GM23338 (cell line): ENCODE measurements around the gene ENOX1. TPM values are rescaled to one million over a fixed set of nuclear protein-coding genes. Genes with fewer than 3 reads are reported as not detected.

Source experiments
- ATAC-seq: fragments of 200-7000 bp; cut with Tn5 transposase; 3 replicates; pipeline ENCODE4 v1.9.1; 2020
- DNase-seq: peaks from one replicate; pipeline ENCODE4 v3.0.0-alpha.2; 2015; ENCODE audit warnings: low spot score
- H2AFZ ChIP-seq: fragments of 200-600 bp; sonication (generic); 2 replicates; pipeline ENCODE4 v1.8.0; 2016; ENCODE audit warnings: antibody characterized with exemption, mild to moderate bottlenecking, moderate library complexity
- H3F3A ChIP-seq: fragments of 200-600 bp; sonication (generic); replicated peaks from 2 replicates; pipeline ENCODE4 v1.8.0; 2017; ENCODE audit warnings: antibody characterized with exemption, mixed run types, low read depth
- H3K27ac ChIP-seq: fragments of 200-600 bp; sonication (generic); 2 replicates; pipeline ENCODE4 v1.6.1; 2016; ENCODE audit warnings: low read depth
- H3K27me3 ChIP-seq: fragments of 200-600 bp; sonication (generic); 2 replicates; pipeline ENCODE4 v1.8.0; 2016; ENCODE audit warnings: mild to moderate bottlenecking, mixed run types, moderate library complexity; ENCODE audit not compliant: insufficient read depth
- H3K36me3 ChIP-seq: fragments of 200-600 bp; sonication (generic); 2 replicates; pipeline ENCODE4 v1.8.0; 2016; ENCODE audit warnings: mild to moderate bottlenecking; ENCODE audit not compliant: insufficient read depth
- H3K4me1 ChIP-seq: fragments of 200-600 bp; sonication (generic); 2 replicates; pipeline ENCODE4 v1.8.0; 2016; ENCODE audit warnings: mild to moderate bottlenecking, moderate library complexity; ENCODE audit not compliant: insufficient read depth
- H3K4me2 ChIP-seq: fragments of 200-600 bp; sonication (generic); 2 replicates; pipeline ENCODE4 v1.7.1; 2017; ENCODE audit warnings: mixed run types
- H3K4me3 ChIP-seq: fragments of 200-600 bp; sonication (generic); 2 replicates; pipeline ENCODE4 v1.6.1; 2016; ENCODE audit warnings: mixed run types
- H3K79me2 ChIP-seq: fragments of 200-600 bp; sonication (generic); replicated peaks from 2 replicates; pipeline ENCODE4 v1.8.0; 2017; ENCODE audit warnings: mild to moderate bottlenecking; ENCODE audit not compliant: insufficient read depth
- H3K9me2 ChIP-seq: fragments of 200-600 bp; sonication (generic); 2 replicates; pipeline ENCODE4 v1.8.0; 2017; ENCODE audit not compliant: insufficient read depth
- H4K20me1 ChIP-seq: fragments of 200-600 bp; sonication (generic); replicated peaks from 2 replicates; pipeline ENCODE4 v1.8.0; 2017; ENCODE audit warnings: mild to moderate bottlenecking; ENCODE audit not compliant: insufficient read depth
- H3K27ac Mint-ChIP-seq: 2 replicates; pipeline ENCODE4 v1.8.0; 2020; ENCODE audit warnings: inconsistent platforms, mild to moderate bottlenecking, moderate library complexity, mixed read lengths
- H3K27me3 Mint-ChIP-seq: 3 replicates; pipeline ENCODE4 v1.8.0; 2022; ENCODE audit warnings: low read depth, mild to moderate bottlenecking, moderate library complexity, mixed read lengths, inconsistent platforms; ENCODE audit not compliant: insufficient read depth, poor library complexity
- H3K36me3 Mint-ChIP-seq: 3 replicates; pipeline ENCODE4 v1.8.0; 2021; ENCODE audit warnings: low read depth, mild to moderate bottlenecking, inconsistent platforms, moderate library complexity, mixed read lengths
- H3K4me1 Mint-ChIP-seq: 3 replicates; pipeline ENCODE4 v1.8.0; 2020; ENCODE audit warnings: mild to moderate bottlenecking, inconsistent platforms, mixed read lengths
- H3K4me3 Mint-ChIP-seq: 3 replicates; pipeline ENCODE4 v1.8.0; 2021; ENCODE audit warnings: moderate library complexity, mild to moderate bottlenecking, inconsistent platforms, mixed read lengths
- H3K9me3 Mint-ChIP-seq: 3 replicates; pipeline ENCODE4 v1.8.0; 2020; ENCODE audit warnings: moderate library complexity, mild to moderate bottlenecking, inconsistent platforms, mixed read lengths
- CREB1 ChIP-seq: fragments of 250-450 bp; sonication (Bioruptor Pico); IDR thresholded peaks from 2 replicates; pipeline ENCODE4 v1.5.0; 2020; ENCODE audit warnings: low read depth, mild to moderate bottlenecking, moderate library complexity
- ETS1 ChIP-seq: IDR thresholded peaks from 2 replicates; pipeline ENCODE4 v1.6.1; 2016; ENCODE audit warnings: antibody characterized with exemption
- EZH2 ChIP-seq: fragments of 200-600 bp; sonication (generic); IDR thresholded peaks from one replicate; pipeline ENCODE4 v1.8.0; 2017; ENCODE audit warnings: antibody characterized with exemption, mild to moderate bottlenecking, low read depth; ENCODE audit not compliant: unreplicated experiment
- EZH2phosphoT487 ChIP-seq: fragments of 200-600 bp; sonication (generic); IDR thresholded peaks from one replicate; pipeline ENCODE4 v1.8.1; 2018; ENCODE audit warnings: antibody characterized with exemption; ENCODE audit not compliant: unreplicated experiment
- NANOG ChIP-seq: IDR thresholded peaks from 2 replicates; pipeline ENCODE4 v1.6.1; 2016; ENCODE audit warnings: antibody characterized with exemption, borderline replicate concordance
- POLR2AphosphoS5 ChIP-seq: IDR thresholded peaks from 2 replicates; pipeline ENCODE4 v1.6.1; 2016; ENCODE audit warnings: antibody characterized with exemption, low read depth
- STAT1 ChIP-seq: IDR thresholded peaks from one replicate; pipeline ENCODE4 v1.6.1; 2016; ENCODE audit warnings: antibody characterized with exemption; ENCODE audit not compliant: unreplicated experiment
- ZNF114 ChIP-seq: fragments of 250-450 bp; sonication (Bioruptor Pico); IDR thresholded peaks from 2 replicates; pipeline ENCODE4 v1.5.0; 2020; ENCODE audit warnings: mild to moderate bottlenecking, moderate library complexity
- ZNF331 ChIP-seq: fragments of 250-450 bp; sonication (Bioruptor Pico); IDR thresholded peaks from 2 replicates; pipeline ENCODE4 v1.5.0; 2020; ENCODE audit warnings: low read depth, mild to moderate bottlenecking, moderate library complexity
- polyA plus RNA-seq: library from polyadenylated mRNA; unstranded; fragments of >200 nt; fragmentation: Nextera tagmentation; extraction: Ambion mirVana; gene quantifications from 2 replicates; pipeline ENCODE4 v1.2.1, GENCODE V29; 2016
- total RNA-seq: library from RNA; depleted of rRNA; stranded (reverse); fragments of >200 nt; shearing (Covaris generic); gene quantifications from 2 replicates; pipeline ENCODE4 v1.2.3, GENCODE V29; 2014
- TF ChIP-seq, protein P1 (sequence below), 2 experiments: fragments of 200-600 bp in 1 of 2; sonication (generic) in 1 of 2; conservative IDR thresholded peaks; 2 replicates each; pipeline versions ENCODE4 v1.5.1 to v1.6.1; 2016 to 2017; ENCODE audit warnings: antibody characterized with exemption in 2 of 2, low read depth in 2 of 2, mild to moderate bottlenecking in 2 of 2, moderate library complexity in 1 of 2
- TF ChIP-seq, protein P2 (sequence below): fragments of 250-450 bp; sonication (Bioruptor Pico); IDR thresholded peaks from 2 replicates; pipeline ENCODE4 v1.5.0; 2020; ENCODE audit warnings: mild to moderate bottlenecking, moderate library complexity

ENOX1 gene
- total and polyA plus RNA-seq, 2 experiments from 2014 or later, result 0.66 to 0.81 TPM

DNA sequence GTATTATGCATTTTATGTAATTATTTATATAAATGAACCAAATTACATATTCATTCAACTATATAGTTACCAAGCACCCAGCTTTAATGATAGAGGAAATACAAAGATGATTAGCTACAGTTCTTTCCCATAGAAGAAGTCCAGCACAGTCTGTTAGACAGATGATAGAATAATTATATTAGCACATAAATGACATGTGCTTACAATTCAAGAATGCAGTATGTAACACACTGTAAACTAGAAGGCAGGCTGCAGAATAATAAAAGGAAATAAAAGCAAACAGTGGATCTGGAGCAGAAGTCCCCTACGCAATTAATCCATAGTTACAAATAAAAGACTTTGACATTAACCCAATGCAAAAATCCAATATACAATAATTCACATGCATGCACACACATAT, 384.4 kb downstream of the ENOX1 start:
- TF ChIP-seq NANOG, result no peak
- TF ChIP-seq, protein P1, sequence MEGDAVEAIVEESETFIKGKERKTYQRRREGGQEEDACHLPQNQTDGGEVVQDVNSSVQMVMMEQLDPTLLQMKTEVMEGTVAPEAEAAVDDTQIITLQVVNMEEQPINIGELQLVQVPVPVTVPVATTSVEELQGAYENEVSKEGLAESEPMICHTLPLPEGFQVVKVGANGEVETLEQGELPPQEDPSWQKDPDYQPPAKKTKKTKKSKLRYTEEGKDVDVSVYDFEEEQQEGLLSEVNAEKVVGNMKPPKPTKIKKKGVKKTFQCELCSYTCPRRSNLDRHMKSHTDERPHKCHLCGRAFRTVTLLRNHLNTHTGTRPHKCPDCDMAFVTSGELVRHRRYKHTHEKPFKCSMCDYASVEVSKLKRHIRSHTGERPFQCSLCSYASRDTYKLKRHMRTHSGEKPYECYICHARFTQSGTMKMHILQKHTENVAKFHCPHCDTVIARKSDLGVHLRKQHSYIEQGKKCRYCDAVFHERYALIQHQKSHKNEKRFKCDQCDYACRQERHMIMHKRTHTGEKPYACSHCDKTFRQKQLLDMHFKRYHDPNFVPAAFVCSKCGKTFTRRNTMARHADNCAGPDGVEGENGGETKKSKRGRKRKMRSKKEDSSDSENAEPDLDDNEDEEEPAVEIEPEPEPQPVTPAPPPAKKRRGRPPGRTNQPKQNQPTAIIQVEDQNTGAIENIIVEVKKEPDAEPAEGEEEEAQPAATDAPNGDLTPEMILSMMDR (conservative IDR thresholded peaks at IDR 0.05; ENCODE audit: low read depth in 2 of 2), result no peak
- no peak for TF ChIP-seq STAT1
- TF ChIP-seq, protein P2, sequence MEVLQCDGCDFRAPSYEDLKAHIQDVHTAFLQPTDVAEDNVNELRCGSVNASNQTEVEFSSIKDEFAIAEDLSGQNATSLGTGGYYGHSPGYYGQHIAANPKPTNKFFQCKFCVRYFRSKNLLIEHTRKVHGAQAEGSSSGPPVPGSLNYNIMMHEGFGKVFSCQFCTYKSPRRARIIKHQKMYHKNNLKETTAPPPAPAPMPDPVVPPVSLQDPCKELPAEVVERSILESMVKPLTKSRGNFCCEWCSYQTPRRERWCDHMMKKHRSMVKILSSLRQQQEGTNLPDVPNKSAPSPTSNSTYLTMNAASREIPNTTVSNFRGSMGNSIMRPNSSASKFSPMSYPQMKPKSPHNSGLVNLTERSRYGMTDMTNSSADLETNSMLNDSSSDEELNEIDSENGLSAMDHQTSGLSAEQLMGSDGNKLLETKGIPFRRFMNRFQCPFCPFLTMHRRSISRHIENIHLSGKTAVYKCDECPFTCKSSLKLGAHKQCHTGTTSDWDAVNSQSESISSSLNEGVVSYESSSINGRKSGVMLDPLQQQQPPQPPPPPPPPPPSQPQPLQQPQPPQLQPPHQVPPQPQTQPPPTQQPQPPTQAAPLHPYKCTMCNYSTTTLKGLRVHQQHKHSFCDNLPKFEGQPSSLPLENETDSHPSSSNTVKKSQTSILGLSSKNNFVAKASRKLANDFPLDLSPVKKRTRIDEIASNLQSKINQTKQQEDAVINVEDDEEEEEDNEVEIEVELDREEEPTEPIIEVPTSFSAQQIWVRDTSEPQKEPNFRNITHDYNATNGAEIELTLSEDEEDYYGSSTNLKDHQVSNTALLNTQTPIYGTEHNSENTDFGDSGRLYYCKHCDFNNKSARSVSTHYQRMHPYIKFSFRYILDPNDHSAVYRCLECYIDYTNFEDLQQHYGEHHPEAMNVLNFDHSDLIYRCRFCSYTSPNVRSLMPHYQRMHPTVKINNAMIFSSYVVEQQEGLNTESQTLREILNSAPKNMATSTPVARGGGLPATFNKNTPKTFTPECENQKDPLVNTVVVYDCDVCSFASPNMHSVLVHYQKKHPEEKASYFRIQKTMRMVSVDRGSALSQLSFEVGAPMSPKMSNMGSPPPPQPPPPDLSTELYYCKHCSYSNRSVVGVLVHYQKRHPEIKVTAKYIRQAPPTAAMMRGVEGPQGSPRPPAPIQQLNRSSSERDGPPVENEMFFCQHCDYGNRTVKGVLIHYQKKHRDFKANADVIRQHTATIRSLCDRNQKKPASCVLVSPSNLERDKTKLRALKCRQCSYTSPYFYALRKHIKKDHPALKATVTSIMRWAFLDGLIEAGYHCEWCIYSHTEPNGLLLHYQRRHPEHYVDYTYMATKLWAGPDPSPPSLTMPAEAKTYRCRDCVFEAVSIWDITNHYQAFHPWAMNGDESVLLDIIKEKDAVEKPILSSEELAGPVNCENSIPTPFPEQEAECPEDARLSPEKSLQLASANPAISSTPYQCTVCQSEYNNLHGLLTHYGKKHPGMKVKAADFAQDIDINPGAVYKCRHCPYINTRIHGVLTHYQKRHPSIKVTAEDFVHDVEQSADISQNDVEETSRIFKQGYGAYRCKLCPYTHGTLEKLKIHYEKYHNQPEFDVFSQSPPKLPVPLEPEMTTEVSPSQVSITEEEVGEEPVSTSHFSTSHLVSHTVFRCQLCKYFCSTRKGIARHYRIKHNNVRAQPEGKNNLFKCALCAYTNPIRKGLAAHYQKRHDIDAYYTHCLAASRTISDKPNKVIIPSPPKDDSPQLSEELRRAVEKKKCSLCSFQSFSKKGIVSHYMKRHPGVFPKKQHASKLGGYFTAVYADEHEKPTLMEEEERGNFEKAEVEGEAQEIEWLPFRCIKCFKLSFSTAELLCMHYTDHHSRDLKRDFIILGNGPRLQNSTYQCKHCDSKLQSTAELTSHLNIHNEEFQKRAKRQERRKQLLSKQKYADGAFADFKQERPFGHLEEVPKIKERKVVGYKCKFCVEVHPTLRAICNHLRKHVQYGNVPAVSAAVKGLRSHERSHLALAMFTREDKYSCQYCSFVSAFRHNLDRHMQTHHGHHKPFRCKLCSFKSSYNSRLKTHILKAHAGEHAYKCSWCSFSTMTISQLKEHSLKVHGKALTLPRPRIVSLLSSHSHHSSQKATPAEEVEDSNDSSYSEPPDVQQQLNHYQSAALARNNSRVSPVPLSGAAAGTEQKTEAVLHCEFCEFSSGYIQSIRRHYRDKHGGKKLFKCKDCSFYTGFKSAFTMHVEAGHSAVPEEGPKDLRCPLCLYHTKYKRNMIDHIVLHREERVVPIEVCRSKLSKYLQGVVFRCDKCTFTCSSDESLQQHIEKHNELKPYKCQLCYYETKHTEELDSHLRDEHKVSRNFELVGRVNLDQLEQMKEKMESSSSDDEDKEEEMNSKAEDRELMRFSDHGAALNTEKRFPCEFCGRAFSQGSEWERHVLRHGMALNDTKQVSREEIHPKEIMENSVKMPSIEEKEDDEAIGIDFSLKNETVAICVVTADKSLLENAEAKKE (CRISPR knock-in tag), result no peak
- no peak for TF ChIP-seq ETS1
- no peak for TF ChIP-seq EZH2
- TF ChIP-seq EZH2phosphoT487, result no peak
- no peak for TF ChIP-seq POLR2AphosphoS5
- no peak for TF ChIP-seq CREB1 (CRISPR knock-in tag)
- TF ChIP-seq ZNF114 (CRISPR knock-in tag), result no peak
- no peak for TF ChIP-seq ZNF331 (CRISPR knock-in tag)
- no peak overlapping the region for H2AFZ ChIP-seq
- peaks cover 10% of the 10 kb centered on the region for H3K9me2 ChIP-seq
- Mint-ChIP-seq H3K27ac (no peak overlapping the region), H3K9me3 (no peaks in the 10 kb centered on the region), H3K27me3 (no peaks in the 10 kb centered on the region), H3K4me1 (peaks cover 3% of the 10 kb centered on the region; the same call in 2 of the 3 replicates), H3K36me3 (no peaks in the 10 kb centered on the region), H3K4me3 (no peak overlapping the region)
- ATAC-seq, result no peak
- H3K27me3 ChIP-seq, result no peaks in the 10 kb centered on the region
- H3K27ac ChIP-seq, result no peak overlapping the region
- H3K36me3 ChIP-seq, result no peaks in the 10 kb centered on the region
- no peaks in the 10 kb centered on the region for H4K20me1 ChIP-seq
- no peak for DNase-seq
- 0 out of 2 replicates have a peak, but pooled peaks cover under 1% of the 10 kb centered on the region for H3K4me1 ChIP-seq
- H3K4me3 ChIP-seq, result no peak overlapping the region
- H3K4me2 ChIP-seq, result no peak overlapping the region
- no peaks in the 10 kb centered on the region for H3F3A ChIP-seq
- no peaks in the 10 kb centered on the region for H3K79me2 ChIP-seq
